Measurements from ENCODE around the gene VEGFB. TPM values are rescaled to one million over a fixed set of nuclear protein-coding genes. Genes with fewer than 3 reads are reported as not detected.

VEGFB gene
- polyA plus RNA-seq (2011; rRNA removed) (6.8 and 10.9 TPM in 2 replicates), polyA plus RNA-seq (2017; fragmentation: RNase III; extraction: RNeasy Plus Mini Kit Qiagen cat#74134 plus additional on column Dnase treatment) (24.6 to 26.7 TPM (median 26.5 TPM) in 3 replicates), polyA minus RNA-seq (2011; rRNA and poly(A)+ RNA removed) (7.2 and 9.9 TPM in 2 replicates)
- polyA plus RNA-seq (2012; cell fraction: cytosol; rRNA removed): 21.9 and 26.1 TPM in 2 replicates
- 10.8 and 17.3 TPM in 2 replicates for polyA plus RNA-seq (2012; cell fraction: nucleus; rRNA removed)

GRCh38 chr11:64233913-64234586 lies at the start of gene VEGFB:
VEGFB (plus strand) TSS chr11:64234584; CDS start chr11:64234834, 250 bp downstream.
- ATAC-seq (peak; percentile 46 to 64), DNase-seq (ENCODE audit: low read depth in 1 of 2, low spot score in 1 of 2) (peak in 1 of 2 experiments; percentile 53), FAIRE-seq (no peak)
- ChIA-PET POLR2A (no interaction called here), CTCF (interaction anchor here (1.2 to 2.8 kb wide), 7 partner anchors 10 to 120 kb away, joined by 3 to 14 read pairs (median 11); no protein-coding TSS in a partner anchor)
- 13% methylated on average over 17 of the region's 62 CpGs for WGBS (ENCODE audit: missing lambda C conversion rate)
- Histone ChIP-seq H3K4me2 (peak within 1 kb of the TSS; percentile 99), H3K9me3 (no peaks in the 10 kb centered on the region), H3K4me3 (peak within 1 kb of the TSS; percentile 96), H3K4me1 (peaks cover 40% of the 10 kb centered on the region), H3K27ac (peak within 1 kb of the TSS; percentile 96 to 97)
- TF ChIP-seq JUNB (IDR thresholded peaks at IDR 0.05) (no peak), MAX (IDR thresholded peaks at IDR 0.05) (0 out of 2 replicates have a peak, but pooled peaks have one; percentile 7), JUN (IDR thresholded peaks at IDR 0.05) (peak in 1 of 2 experiments; percentile 56; a peak in 1 of 5 replicates), PHF8 (IDR thresholded peaks at IDR 0.05; ENCODE audit: borderline replicate concordance, low read depth) (0 out of 2 replicates have a peak, but pooled peaks have one; percentile 18), RNF2 (IDR thresholded peaks at IDR 0.05; ENCODE audit: borderline replicate concordance, low read depth) (peak; percentile 67; the same call in 1 of the 2 replicates), GATA3 (IDR thresholded peaks at IDR 0.05; ENCODE audit: borderline replicate concordance) (no peak), CEBPB (IDR thresholded peaks at IDR 0.05) (no peak), SMC3 (IDR thresholded peaks at IDR 0.05) (no peak), RFX5 (IDR thresholded peaks at IDR 0.05) (no peak)

- WGBS (ENCODE audit: missing lambda C conversion rate): 4% methylated on average over 22 of the region's 52 CpGs
- H3K4me2 ChIP-seq: peak overlapping the region; percentile 81
- H3K27ac ChIP-seq: peak overlapping the region; percentile 79 to 96
- peaks cover 29% of the 10 kb centered on the region for H3K4me1 ChIP-seq
- CTCF ChIA-PET: interaction anchor here (0.6 to 3.4 kb wide), 19 partner anchors 10 to 781 kb away, joined by 3 to 29 read pairs (median 4); partner anchors contain the start of genes FERMT3, FKBP2 and MACROD1
- peak overlapping the region; percentile 52 for H3K4me3 ChIP-seq
- POLR2A ChIA-PET: interaction anchor here (0.6 to 2.3 kb wide), 22 partner anchors 9 to 246 kb away, joined by 3 to 22 read pairs (median 4); partner anchors contain the start of genes COX8A, FKBP2, GPR137 and MACROD1
- peak; percentile 63 to 69 for ATAC-seq
- FAIRE-seq: no peak
- no peaks in the 10 kb centered on the region for H3K9me3 ChIP-seq
- DNase-seq (ENCODE audit: low read depth in 1 of 2, low spot score in 1 of 2): peak; percentile 76 to 90
- TF ChIP-seq ELK1 (IDR thresholded peaks at IDR 0.05; ENCODE audit: low read depth, low read length): no peak
- TF ChIP-seq JUNB (IDR thresholded peaks at IDR 0.05): no peak
- TF ChIP-seq RCOR1 (IDR thresholded peaks at IDR 0.05; ENCODE audit: low read depth, low read length): no peak
- TF ChIP-seq KDM1A (IDR thresholded peaks at IDR 0.05; ENCODE audit: low read depth): no peak
- peak; percentile 90 for TF ChIP-seq USF2 (IDR thresholded peaks at IDR 0.05)
- TF ChIP-seq CHD2 (IDR thresholded peaks at IDR 0.05; ENCODE audit: low read length, partially characterized antibody): no peak
- TF ChIP-seq E2F6 (IDR thresholded peaks at IDR 0.05; ENCODE audit: borderline replicate concordance, low read depth): peak; percentile 98
- no peak for TF ChIP-seq BHLHE40 (IDR thresholded peaks at IDR 0.05; ENCODE audit: low read depth, low read length)
- no peak for TF ChIP-seq POLR2AphosphoS2 (conservative IDR thresholded peaks at IDR 0.05; ENCODE audit: low read length)
- no peak for TF ChIP-seq HES2 (IDR thresholded peaks at IDR 0.05)
- TF ChIP-seq HMGXB4 (CRISPR knock-in tag; IDR thresholded peaks at IDR 0.05; ENCODE audit: borderline replicate concordance): peak; percentile 39; the same call in 1 of the 2 replicates
- TF ChIP-seq GATA3 (IDR thresholded peaks at IDR 0.05; ENCODE audit: borderline replicate concordance): no peak
- TF ChIP-seq FOSL2 (IDR thresholded peaks at IDR 0.05): no peak
- no peak for TF ChIP-seq FOSL2 (CRISPR knock-in tag; IDR thresholded peaks at IDR 0.05)
- no peak for TF ChIP-seq SREBF2 (IDR thresholded peaks at IDR 0.05)
- TF ChIP-seq HOXA7 (CRISPR knock-in tag; IDR thresholded peaks at IDR 0.05): no peak
- peak; percentile 73; the same call in 1 of the 2 replicates for TF ChIP-seq HOXB5 (CRISPR knock-in tag; IDR thresholded peaks at IDR 0.05)
- peak; percentile 98 for TF ChIP-seq BCL3 (IDR thresholded peaks at IDR 0.05)
- TF ChIP-seq TP53 (CRISPR knock-in tag; IDR thresholded peaks at IDR 0.05): peak; percentile 91
- TF ChIP-seq EHMT2 (IDR thresholded peaks at IDR 0.05; ENCODE audit: low read depth): no peak
- no peak for TF ChIP-seq CBX8 (IDR thresholded peaks at IDR 0.05)
- TF ChIP-seq ZNF302 (CRISPR knock-in tag; IDR thresholded peaks at IDR 0.05): no peak
Measured at GRCh38 chr11:64185175-64185692, 49.1 kb upstream of the VEGFB start.

Measured in A549 (cell line).